ENCODE results near the gene CTSK.
"Not testable (repeated sequence)": the region's sequence is repeated elsewhere in the genome, so short reads cannot be mapped to it uniquely, and the experiment has no call there.

DNA sequence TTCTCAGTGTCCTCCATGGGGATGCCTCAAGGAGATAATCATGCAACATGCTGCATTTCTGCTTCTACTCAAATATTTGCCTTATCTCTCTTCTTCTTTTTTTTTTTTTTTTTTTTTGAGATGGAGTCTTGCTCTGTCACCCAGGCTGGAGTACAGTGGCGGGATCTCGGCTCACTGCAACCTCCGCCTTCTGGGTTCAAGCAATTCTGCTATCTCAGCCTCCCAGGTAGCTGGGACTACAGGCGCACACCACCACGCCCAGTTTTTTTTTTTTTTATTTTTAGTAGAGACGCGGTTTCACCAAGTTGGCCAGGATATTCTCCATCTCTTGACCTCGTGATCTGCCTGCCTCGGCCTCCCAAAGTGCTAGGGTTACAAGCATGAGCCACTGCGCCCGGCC, 32.8 kb upstream of the CTSK start:
- not testable (repeated sequence) for TF ChIP-seq CTCF (conservative IDR thresholded peaks at IDR 0.05; ENCODE audit: low read depth, low read length); EZH2phosphoT487 (IDR thresholded peaks at IDR 0.05; ENCODE audit: borderline replicate concordance, low read length); EZH2 (IDR thresholded peaks at IDR 0.05; ENCODE audit: low read length, unreplicated experiment)
